Neural crest cell (in vitro differentiated cells): Measurements from ENCODE around the gene MT1B. TPM values are rescaled to one million over a fixed set of nuclear protein-coding genes. Genes with fewer than 3 reads are reported as not detected.

Source experiments
- DNase-seq: peaks from one replicate; pipeline ENCODE4 v3.0.0; 2021; ENCODE audit warnings: low read depth, mixed read lengths, low spot score
- H3K27ac Mint-ChIP-seq: one replicate; pipeline ENCODE4 v1.8.0; 2021; ENCODE audit warnings: mild to moderate bottlenecking, mixed read lengths; ENCODE audit not compliant: unreplicated experiment
- H3K27me3 Mint-ChIP-seq: 2 replicates; pipeline ENCODE4 v1.8.0; 2021; ENCODE audit warnings: low read depth, mild to moderate bottlenecking, mixed read lengths
- H3K36me3 Mint-ChIP-seq: 2 replicates; pipeline ENCODE4 v1.8.0; 2021; ENCODE audit warnings: low read depth, mild to moderate bottlenecking, mixed read lengths
- H3K4me1 Mint-ChIP-seq: 2 replicates; pipeline ENCODE4 v1.8.0; 2021; ENCODE audit warnings: mixed read lengths
- H3K4me3 Mint-ChIP-seq: one replicate; pipeline ENCODE4 v1.8.0; 2021; ENCODE audit warnings: mild to moderate bottlenecking, mixed read lengths
- H3K9me3 Mint-ChIP-seq: 2 replicates; pipeline ENCODE4 v1.8.0; 2021; ENCODE audit warnings: mixed read lengths
- total RNA-seq: library from RNA; stranded (reverse); gene quantifications from 2 replicates; pipeline ENCODE4 v1.2.1, GENCODE V29; 2021
- TF ChIP-seq, protein P1 (sequence below): fragments of 200-600 bp; sonication (generic); conservative IDR thresholded peaks from 2 replicates; pipeline ENCODE4 v1.5.0; 2021; ENCODE audit warnings: antibody characterized with exemption, mild to moderate bottlenecking

The MT1B gene
- total RNA-seq, 1 donor from 2014 or later = not detected

DNA sequence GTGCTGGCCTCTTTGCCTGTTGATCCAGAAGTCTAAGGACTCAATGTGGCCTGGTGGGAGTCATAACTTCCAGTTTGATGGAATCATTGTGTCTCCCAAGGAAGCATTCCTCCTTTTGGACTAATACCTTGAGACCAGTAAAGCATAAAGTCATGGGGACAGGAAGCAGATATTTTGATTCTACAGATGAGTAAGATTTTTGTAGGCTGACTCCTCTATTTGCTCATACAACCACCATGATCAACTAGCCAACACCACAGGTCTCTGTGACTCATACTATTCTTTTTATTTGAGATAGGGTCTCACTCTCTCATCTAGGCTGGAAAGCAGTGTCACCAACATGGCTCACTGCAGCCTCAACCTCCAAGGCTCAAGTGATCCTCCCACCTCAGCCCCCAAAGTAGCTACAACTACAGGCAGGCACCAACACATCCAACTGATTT lies 37.1 kb upstream of the MT1B start:
- Mint-ChIP-seq H3K9me3 (no peaks in the 10 kb centered on the region), H3K4me1 (peaks cover 24% of the 10 kb centered on the region), H3K27me3 (peaks cover 71% of the 10 kb centered on the region), H3K4me3 (no peak overlapping the region), H3K36me3 (no peaks in the 10 kb centered on the region), H3K27ac (no peak overlapping the region)
- TF ChIP-seq, protein P1, sequence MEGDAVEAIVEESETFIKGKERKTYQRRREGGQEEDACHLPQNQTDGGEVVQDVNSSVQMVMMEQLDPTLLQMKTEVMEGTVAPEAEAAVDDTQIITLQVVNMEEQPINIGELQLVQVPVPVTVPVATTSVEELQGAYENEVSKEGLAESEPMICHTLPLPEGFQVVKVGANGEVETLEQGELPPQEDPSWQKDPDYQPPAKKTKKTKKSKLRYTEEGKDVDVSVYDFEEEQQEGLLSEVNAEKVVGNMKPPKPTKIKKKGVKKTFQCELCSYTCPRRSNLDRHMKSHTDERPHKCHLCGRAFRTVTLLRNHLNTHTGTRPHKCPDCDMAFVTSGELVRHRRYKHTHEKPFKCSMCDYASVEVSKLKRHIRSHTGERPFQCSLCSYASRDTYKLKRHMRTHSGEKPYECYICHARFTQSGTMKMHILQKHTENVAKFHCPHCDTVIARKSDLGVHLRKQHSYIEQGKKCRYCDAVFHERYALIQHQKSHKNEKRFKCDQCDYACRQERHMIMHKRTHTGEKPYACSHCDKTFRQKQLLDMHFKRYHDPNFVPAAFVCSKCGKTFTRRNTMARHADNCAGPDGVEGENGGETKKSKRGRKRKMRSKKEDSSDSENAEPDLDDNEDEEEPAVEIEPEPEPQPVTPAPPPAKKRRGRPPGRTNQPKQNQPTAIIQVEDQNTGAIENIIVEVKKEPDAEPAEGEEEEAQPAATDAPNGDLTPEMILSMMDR = no peak
- no peak for DNase-seq

DNA sequence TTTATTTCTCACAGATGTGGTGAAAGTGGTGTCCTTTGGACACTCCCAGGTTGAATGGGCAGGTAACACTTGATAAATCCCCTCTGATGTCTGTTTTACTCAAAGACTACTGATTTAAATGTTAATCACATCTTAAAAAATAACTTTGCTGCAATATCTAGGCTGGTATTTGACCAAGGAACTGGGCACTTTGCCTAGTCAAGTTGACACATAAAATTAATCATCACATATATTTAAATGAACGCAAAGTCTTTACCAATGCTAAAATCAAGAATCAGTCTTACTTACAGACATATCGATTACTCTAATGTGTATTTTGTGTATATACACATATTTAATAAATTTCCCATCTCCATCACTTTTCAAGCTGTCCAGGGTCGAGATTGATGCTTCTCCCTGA lies 36.3 kb upstream of the MT1B start:
- Mint-ChIP-seq H3K9me3 (no peaks in the 10 kb centered on the region), H3K27me3 (peaks cover 73% of the 10 kb centered on the region)

DNA sequence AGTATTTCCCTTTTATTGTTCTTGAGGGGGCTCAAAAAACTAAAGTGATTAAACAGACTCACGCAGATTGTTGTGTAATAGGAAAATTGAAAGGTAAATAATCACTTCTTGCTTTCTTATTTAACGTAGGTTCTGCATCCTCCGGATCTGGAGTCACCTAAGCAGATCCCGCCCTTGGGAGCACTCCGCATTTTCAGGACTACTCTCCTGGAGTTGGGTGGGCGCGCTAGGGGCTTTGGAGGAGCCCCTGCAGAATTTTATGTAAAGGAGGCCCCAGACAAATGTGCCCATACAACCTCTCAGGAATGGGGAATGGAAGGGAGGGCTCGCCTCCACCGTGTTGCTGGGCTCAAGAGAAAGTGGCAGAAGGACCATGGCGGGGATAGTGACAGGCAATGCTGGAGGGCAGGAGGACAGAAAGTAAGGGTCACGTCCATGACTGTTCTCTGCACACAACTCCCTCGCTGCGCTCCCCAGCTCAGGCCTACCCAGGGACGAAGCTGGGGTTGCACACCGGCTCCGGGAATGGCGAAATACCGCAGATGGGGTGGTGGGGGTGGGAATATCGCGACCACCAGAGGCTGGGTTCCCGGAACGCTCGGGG lies 35.0 kb upstream of the MT1B start:
- H3K4me3 Mint-ChIP-seq = peak overlapping the region; percentile 41
- H3K27ac Mint-ChIP-seq = no peak overlapping the region
- no peaks in the 10 kb centered on the region for H3K36me3 Mint-ChIP-seq
- TF ChIP-seq, protein P1 = no peak
- H3K9me3 Mint-ChIP-seq = no peaks in the 10 kb centered on the region
- DNase-seq = no peak
- peaks cover 13% of the 10 kb centered on the region for H3K4me1 Mint-ChIP-seq
- H3K27me3 Mint-ChIP-seq = peaks cover 75% of the 10 kb centered on the region

More for the DNA sequence above, 36.3 kb upstream of the MT1B start:
- Mint-ChIP-seq H3K27ac (no peak overlapping the region), H3K4me1 (peaks cover 18% of the 10 kb centered on the region), H3K4me3 (no peak overlapping the region), H3K36me3 (no peaks in the 10 kb centered on the region)
- TF ChIP-seq, protein P1 = no peak
- no peak for DNase-seq

DNA sequence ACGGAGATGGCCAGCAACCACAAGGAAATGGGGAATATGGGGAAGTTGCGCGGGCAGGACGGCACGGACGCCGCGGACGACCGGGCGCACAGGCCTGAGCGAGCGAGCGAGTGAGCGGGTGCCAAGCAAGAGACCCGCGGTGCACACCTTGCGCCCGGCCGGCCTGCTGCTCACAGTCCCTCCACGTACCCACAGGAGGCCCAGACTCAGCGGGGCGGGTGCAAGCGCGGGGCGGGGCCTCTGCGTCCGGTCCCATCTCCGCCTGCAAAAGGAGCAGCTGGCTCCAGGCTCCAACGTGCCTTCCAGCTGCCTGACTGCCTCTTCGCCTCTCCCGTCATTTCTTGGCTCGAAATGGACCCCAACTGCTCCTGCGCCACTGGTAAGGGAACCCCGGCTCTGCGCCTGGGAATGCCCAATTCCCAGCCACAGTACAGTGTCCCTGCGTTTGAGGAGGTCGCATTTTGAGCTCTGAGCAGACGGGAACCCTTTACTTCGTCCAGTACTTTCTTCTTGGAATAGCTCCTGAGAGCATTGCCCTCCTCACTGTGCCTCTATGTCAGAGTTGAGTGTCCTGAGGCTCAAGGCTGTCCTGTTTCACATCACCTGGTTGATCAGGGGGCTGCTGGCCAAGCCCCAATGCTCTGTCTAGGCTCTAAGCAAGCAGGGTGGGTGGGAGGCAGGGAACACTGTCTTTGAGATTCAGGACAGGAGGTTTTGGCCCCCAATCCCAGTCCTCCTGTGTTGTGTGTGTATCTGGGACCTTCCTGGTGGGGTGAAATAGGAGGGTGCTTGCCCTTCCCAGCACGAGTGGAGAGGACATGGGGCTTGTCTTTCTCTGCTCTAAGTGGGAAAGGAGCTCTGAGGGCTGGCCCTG lies 34.2 kb upstream of the MT1B start:
- H3K4me3 Mint-ChIP-seq = peak overlapping the region; percentile 77
- no peak overlapping the region for H3K27ac Mint-ChIP-seq
- no peak for DNase-seq
- H3K36me3 Mint-ChIP-seq = no peaks in the 10 kb centered on the region
- TF ChIP-seq, protein P1 = no peak
- H3K4me1 Mint-ChIP-seq = peaks cover 14% of the 10 kb centered on the region
- H3K9me3 Mint-ChIP-seq = no peaks in the 10 kb centered on the region
- peaks cover 81% of the 10 kb centered on the region for H3K27me3 Mint-ChIP-seq

DNA sequence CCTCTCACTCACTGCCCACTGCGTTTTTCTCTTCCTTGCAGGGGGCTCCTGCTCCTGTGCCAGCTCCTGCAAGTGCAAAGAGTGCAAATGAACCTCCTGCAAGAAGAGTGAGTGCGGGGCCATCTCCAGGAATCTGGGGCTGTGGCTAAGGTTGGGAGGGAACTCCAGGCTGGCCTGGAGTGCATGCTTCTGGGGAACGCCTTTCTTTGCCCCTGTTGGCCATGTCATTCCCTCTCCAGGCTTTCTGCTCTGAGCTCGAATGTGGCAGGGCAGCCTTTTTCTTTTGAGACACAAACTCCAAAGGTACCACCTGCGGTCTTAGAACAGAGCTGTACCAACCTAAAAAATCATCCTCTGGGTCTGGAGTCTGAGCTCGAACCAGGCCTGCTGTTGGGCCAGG lies 33.5 kb upstream of the MT1B start:
- no peak for DNase-seq
- Mint-ChIP-seq H3K27me3 (peaks cover 87% of the 10 kb centered on the region), H3K4me3 (no peak overlapping the region), H3K4me1 (peaks cover 14% of the 10 kb centered on the region), H3K36me3 (no peaks in the 10 kb centered on the region), H3K27ac (no peak overlapping the region), H3K9me3 (no peaks in the 10 kb centered on the region)
- TF ChIP-seq, protein P1 = no peak
